Skeletal muscle tissue (tissue), 4 donors: ENCODE measurements around the gene PNMA6E. TPM values are rescaled to one million over a fixed set of nuclear protein-coding genes. Genes with fewer than 3 reads are reported as not detected.

Experiments
- H3K27ac ChIP-seq: one replicate; pipeline ENCODE4 v1.7.0; 2013; ENCODE audit warnings: mild to moderate bottlenecking, low read depth, low read length, inconsistent platforms
- H3K27me3 ChIP-seq, 3 donors: one replicate each; pipeline ENCODE4 v1.7.0; 2013; ENCODE audit warnings: low read length in 3 of 3; ENCODE audit not compliant: control insufficient read depth in 3 of 3, insufficient read depth in 3 of 3
- H3K36me3 ChIP-seq, 3 donors: one replicate each; pipeline ENCODE4 v1.7.0; 2013; ENCODE audit warnings: low read length in 3 of 3; ENCODE audit not compliant: control insufficient read depth in 3 of 3, insufficient read depth in 3 of 3
- H3K4me1 ChIP-seq, 3 donors: one replicate each; pipeline ENCODE4 v1.7.0; 2013; ENCODE audit warnings: low read length in 3 of 3, mild to moderate bottlenecking in 3 of 3; ENCODE audit not compliant: control insufficient read depth in 3 of 3, insufficient read depth in 3 of 3
- H3K4me3 ChIP-seq, 3 donors: one replicate each; pipeline ENCODE4 v1.7.0; 2013; ENCODE audit warnings: low read length in 3 of 3
- H3K9ac ChIP-seq, 3 donors: one replicate each; pipeline ENCODE4 v1.7.0; 2013; ENCODE audit warnings: low read length in 3 of 3, mild to moderate bottlenecking in 3 of 3, moderate library complexity in 2 of 3, low read depth in 1 of 3
- H3K9me3 ChIP-seq, 3 donors: one replicate each; pipeline ENCODE4 v1.7.0; 2013; ENCODE audit warnings: low read length in 3 of 3; ENCODE audit not compliant: control insufficient read depth in 3 of 3
- total RNA-seq: library from RNA; depleted of rRNA; stranded (reverse); fragments of >200 nt; gene quantifications from one replicate; pipeline ENCODE4 v1.2.3, GENCODE V29; 2014
- donor health status: Osteomylitis.

Gene PNMA6E
- total RNA-seq, 1 donor from 2014 or later, result not detected

- H3K27me3 ChIP-seq, result peaks cover 0 to 5% (median 0%) of the 10 kb centered on the region in 3 donors
- no peak overlapping the region for H3K9ac ChIP-seq
- H3K36me3 ChIP-seq, result no peaks in the 10 kb centered on the region
- no peak overlapping the region for H3K4me3 ChIP-seq
- no peaks in the 10 kb centered on the region for H3K4me1 ChIP-seq
- H3K9me3 ChIP-seq, result no peaks in the 10 kb centered on the region
- no peak overlapping the region for H3K27ac ChIP-seq
Observed at GRCh38 chrX:153365670-153366069, 35.5 kb downstream of the PNMA6E start.

- Histone ChIP-seq H3K36me3 (no peaks in the 10 kb centered on the region), H3K4me1 (no peaks in the 10 kb centered on the region), H3K4me3 (no peak overlapping the region), H3K27me3 (peaks cover 0 to 5% (median 0%) of the 10 kb centered on the region in 3 donors), H3K27ac (no peak overlapping the region), H3K9ac (no peak overlapping the region), H3K9me3 (no peaks in the 10 kb centered on the region)
Observed at GRCh38 chrX:153361781-153362397, 39.3 kb downstream of the PNMA6E start.

- no peaks in the 10 kb centered on the region for H3K9me3 ChIP-seq
- H3K4me1 ChIP-seq, result no peaks in the 10 kb centered on the region
- H3K9ac ChIP-seq, result no peak overlapping the region
- peaks cover 0 to 11% (median 0%) of the 10 kb centered on the region in 3 donors for H3K27me3 ChIP-seq
- H3K27ac ChIP-seq, result no peak overlapping the region
- H3K36me3 ChIP-seq, result no peaks in the 10 kb centered on the region
- H3K4me3 ChIP-seq, result no peak overlapping the region
Observed at GRCh38 chrX:153357877-153358276, 43.3 kb downstream of the PNMA6E start.

GRCh38 chrX:153353416-153353815 lies 47.7 kb downstream of the PNMA6E start:
- Histone ChIP-seq H3K4me3 (no peak overlapping the region), H3K36me3 (peaks cover 0 to 7% (median 2%) of the 10 kb centered on the region in 3 donors), H3K27ac (no peak overlapping the region), H3K27me3 (peaks cover 0 to 6% (median 0%) of the 10 kb centered on the region in 3 donors), H3K4me1 (no peaks in the 10 kb centered on the region), H3K9ac (no peak overlapping the region), H3K9me3 (no peaks in the 10 kb centered on the region)

GRCh38 chrX:153352858-153353257 lies 48.3 kb downstream of the PNMA6E start:
- no peak overlapping the region for H3K9ac ChIP-seq
- no peak overlapping the region for H3K4me3 ChIP-seq
- peaks cover 2 to 10% (median 5%) of the 10 kb centered on the region in 3 donors for H3K36me3 ChIP-seq
- H3K9me3 ChIP-seq, result no peaks in the 10 kb centered on the region
- no peaks in the 10 kb centered on the region for H3K4me1 ChIP-seq
- H3K27ac ChIP-seq, result no peak overlapping the region
- H3K27me3 ChIP-seq, result peaks cover 0 to 6% (median 0%) of the 10 kb centered on the region in 3 donors

- peaks cover 8 to 18% (median 12%) of the 10 kb centered on the region in 3 donors for H3K36me3 ChIP-seq
- no peak overlapping the region for H3K9ac ChIP-seq
- H3K27me3 ChIP-seq, result peaks cover 0 to 6% (median 0%) of the 10 kb centered on the region in 3 donors
- no peaks in the 10 kb centered on the region for H3K9me3 ChIP-seq
- H3K4me1 ChIP-seq, result no peaks in the 10 kb centered on the region
- H3K4me3 ChIP-seq, result no peak overlapping the region
- no peak overlapping the region for H3K27ac ChIP-seq
Observed at GRCh38 chrX:153351981-153352380, 49.2 kb downstream of the PNMA6E start.

GRCh38 chrX:153349952-153350351 lies 51.2 kb downstream of the PNMA6E start:
- no peaks in the 10 kb centered on the region for H3K9me3 ChIP-seq
- H3K27me3 ChIP-seq, result peaks cover 0 to 6% (median 0%) of the 10 kb centered on the region in 3 donors
- H3K36me3 ChIP-seq, result peaks cover 14 to 19% (median 18%) of the 10 kb centered on the region in 3 donors
- H3K9ac ChIP-seq, result no peak overlapping the region
- H3K4me1 ChIP-seq, result no peaks in the 10 kb centered on the region
- H3K27ac ChIP-seq, result no peak overlapping the region
- H3K4me3 ChIP-seq, result no peak overlapping the region

- Histone ChIP-seq H3K9ac (no peak overlapping the region), H3K36me3 (peaks cover 14 to 23% (median 18%) of the 10 kb centered on the region in 3 donors), H3K9me3 (no peaks in the 10 kb centered on the region)
Observed at GRCh38 chrX:153348421-153348820, 52.7 kb downstream of the PNMA6E start.

GRCh38 chrX:153347530-153347929 lies 53.6 kb downstream of the PNMA6E start:
- no peaks in the 10 kb centered on the region for H3K27me3 ChIP-seq
- H3K36me3 ChIP-seq, result peaks cover 14 to 23% (median 18%) of the 10 kb centered on the region in 3 donors
- H3K4me1 ChIP-seq, result no peaks in the 10 kb centered on the region
- no peak overlapping the region for H3K4me3 ChIP-seq
- no peak overlapping the region for H3K9ac ChIP-seq
- no peaks in the 10 kb centered on the region for H3K9me3 ChIP-seq
- no peak overlapping the region for H3K27ac ChIP-seq

More at GRCh38 chrX:153348421-153348820, 52.7 kb downstream of the PNMA6E start:
- Histone ChIP-seq H3K4me3 (no peak overlapping the region), H3K4me1 (no peaks in the 10 kb centered on the region), H3K27ac (no peak overlapping the region), H3K27me3 (no peaks in the 10 kb centered on the region)
